Erythroblast (primary cell): Measurements from ENCODE around the gene SDF2.

Experiments used
- GATA1 ChIP-seq: IDR thresholded peaks from 2 replicates; pipeline ENCODE4 v1.6.1; 2011; ENCODE audit warnings: low read depth, mild to moderate bottlenecking, control low read depth, low read length, moderate library complexity
- POLR2A ChIP-seq: IDR thresholded peaks from 2 replicates; pipeline ENCODE4 v1.6.1; 2011; ENCODE audit warnings: mild to moderate bottlenecking, low read length

- TF ChIP-seq POLR2A (no peak), GATA1 (no peak)
These were observed 43.5 kb upstream of the SDF2 start for GRCh38 chr17:28705074-28705659.
